Measurements from ENCODE around the gene PODXL2.

GRCh38 chr3:127689266-127689860, 60.4 kb downstream of the PODXL2 start:
- no peak for TF ChIP-seq POLR2A (IDR thresholded peaks at IDR 0.05; ENCODE audit: extremely low read depth, insufficient read length)
- TF ChIP-seq, protein P1, sequence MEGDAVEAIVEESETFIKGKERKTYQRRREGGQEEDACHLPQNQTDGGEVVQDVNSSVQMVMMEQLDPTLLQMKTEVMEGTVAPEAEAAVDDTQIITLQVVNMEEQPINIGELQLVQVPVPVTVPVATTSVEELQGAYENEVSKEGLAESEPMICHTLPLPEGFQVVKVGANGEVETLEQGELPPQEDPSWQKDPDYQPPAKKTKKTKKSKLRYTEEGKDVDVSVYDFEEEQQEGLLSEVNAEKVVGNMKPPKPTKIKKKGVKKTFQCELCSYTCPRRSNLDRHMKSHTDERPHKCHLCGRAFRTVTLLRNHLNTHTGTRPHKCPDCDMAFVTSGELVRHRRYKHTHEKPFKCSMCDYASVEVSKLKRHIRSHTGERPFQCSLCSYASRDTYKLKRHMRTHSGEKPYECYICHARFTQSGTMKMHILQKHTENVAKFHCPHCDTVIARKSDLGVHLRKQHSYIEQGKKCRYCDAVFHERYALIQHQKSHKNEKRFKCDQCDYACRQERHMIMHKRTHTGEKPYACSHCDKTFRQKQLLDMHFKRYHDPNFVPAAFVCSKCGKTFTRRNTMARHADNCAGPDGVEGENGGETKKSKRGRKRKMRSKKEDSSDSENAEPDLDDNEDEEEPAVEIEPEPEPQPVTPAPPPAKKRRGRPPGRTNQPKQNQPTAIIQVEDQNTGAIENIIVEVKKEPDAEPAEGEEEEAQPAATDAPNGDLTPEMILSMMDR (IDR thresholded peaks at IDR 0.05; ENCODE audit: low read depth, low read length), result no peak
- TF ChIP-seq MAX (IDR thresholded peaks at IDR 0.05; ENCODE audit: low read depth, low read length), result no peak
